HG03469 (cell line): ENCODE data around the gene RXRB.

Experiments used
- ATAC-seq: cut with Tn5 transposase; IDR thresholded peaks from one replicate; pipeline ENCODE4 v1.9.1; 2021; ENCODE audit warnings: mild to moderate bottlenecking, moderate library complexity, moderate number of reproducible peaks; ENCODE audit not compliant: unreplicated experiment

RXRB gene

GRCh38 chr6:33198159-33198852 is 2.2 kb downstream of the RXRB start:
- no peak for ATAC-seq

- no peak for ATAC-seq
These were observed 2.9 kb downstream of the RXRB start for GRCh38 chr6:33197431-33198048.

- no peak for ATAC-seq
These were observed 4.9 kb downstream of the RXRB start for GRCh38 chr6:33195304-33196165.

- no peak for ATAC-seq
These were observed 6.0 kb downstream of the RXRB start for GRCh38 chr6:33194431-33194979.

GRCh38 chr6:33193619-33194018 is 6.8 kb downstream of the RXRB start:
- no peak for ATAC-seq

GRCh38 chr6:33192671-33193602 is 7.5 kb downstream of the RXRB start:
- ATAC-seq, result no peak

- ATAC-seq, result no peak
These were observed 8.3 kb downstream of the RXRB start, which contains the start of gene COL11A2 for GRCh38 chr6:33192105-33192646. Gene COL11A2, minus strand, starts transcription at chr6:33192467. Its CDS starts 227 bp downstream, at chr6:33192240.

- no peak for ATAC-seq
These were observed 8.9 kb downstream of the RXRB start for GRCh38 chr6:33191383-33192104.

GRCh38 chr6:33190504-33191107 is 9.9 kb downstream of the RXRB start:
- no peak for ATAC-seq

GRCh38 chr6:33189625-33190448 is 10.6 kb downstream of the RXRB start:
- no peak for ATAC-seq

- no peak for ATAC-seq
These were observed 11.3 kb downstream of the RXRB start for GRCh38 chr6:33189164-33189563.

- ATAC-seq, result no peak
These were observed 12.7 kb downstream of the RXRB start for GRCh38 chr6:33187809-33188208.

GRCh38 chr6:33185654-33186187 is 14.7 kb downstream of the RXRB start:
- ATAC-seq, result no peak

GRCh38 chr6:33185190-33185589 is 15.3 kb downstream of the RXRB start:
- ATAC-seq, result no peak

- no peak for ATAC-seq
These were observed 17.3 kb downstream of the RXRB start for GRCh38 chr6:33183071-33183683.

- no peak for ATAC-seq
These were observed 19.3 kb downstream of the RXRB start for GRCh38 chr6:33181141-33181540.

GRCh38 chr6:33178755-33179475 is 21.6 kb downstream of the RXRB start:
- no peak for ATAC-seq
